ENCODE results near the gene TSPYL4.
"Not testable (repeated sequence)": the region's sequence is repeated elsewhere in the genome, so short reads cannot be mapped to it uniquely, and the experiment has no call there.

The TSPYL4 gene

GRCh38 chr6:116291701-116292396 lies 38.0 kb upstream of the TSPYL4 start:
- H3K4me3 ChIP-seq (replicated peaks; ENCODE audit: low read depth, low read length), result no peak overlapping the region
- no peak for DNase-seq (ENCODE audit: low read depth)
- no peak for TF ChIP-seq CTCF (IDR thresholded peaks at IDR 0.05; ENCODE audit: low read length, missing control alignments)

GRCh38 chr6:116290799-116291198 lies 36.9 kb upstream of the TSPYL4 start:
- no peak overlapping the region for H3K4me3 ChIP-seq (replicated peaks; ENCODE audit: low read depth, low read length)
- no peak for TF ChIP-seq CTCF (IDR thresholded peaks at IDR 0.05; ENCODE audit: low read length, missing control alignments)
- DNase-seq (ENCODE audit: low read depth), result no peak

DNA sequence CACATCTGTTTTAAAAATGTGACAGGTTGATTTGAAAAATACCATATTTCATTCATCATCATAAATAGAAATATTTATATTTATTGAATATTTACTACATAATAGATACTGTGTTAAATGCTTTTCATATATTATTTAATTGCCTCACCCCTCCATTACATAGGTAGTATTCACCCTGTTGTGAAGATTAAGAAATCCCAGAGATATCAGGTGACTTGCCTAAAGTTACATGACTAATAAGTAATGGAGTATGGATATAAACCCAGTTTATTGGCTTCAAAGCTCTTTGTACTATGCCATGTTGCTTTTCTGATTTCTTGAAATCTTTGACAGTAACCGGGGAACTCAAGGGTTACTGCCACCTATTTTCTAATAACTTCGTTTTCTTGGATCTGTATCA lies 36.0 kb upstream of the TSPYL4 start:
- H3K4me3 ChIP-seq (replicated peaks; ENCODE audit: low read depth, low read length), result no peak overlapping the region
- DNase-seq (ENCODE audit: low read depth), result no peak
- TF ChIP-seq CTCF (IDR thresholded peaks at IDR 0.05; ENCODE audit: low read length, missing control alignments), result no peak

DNA sequence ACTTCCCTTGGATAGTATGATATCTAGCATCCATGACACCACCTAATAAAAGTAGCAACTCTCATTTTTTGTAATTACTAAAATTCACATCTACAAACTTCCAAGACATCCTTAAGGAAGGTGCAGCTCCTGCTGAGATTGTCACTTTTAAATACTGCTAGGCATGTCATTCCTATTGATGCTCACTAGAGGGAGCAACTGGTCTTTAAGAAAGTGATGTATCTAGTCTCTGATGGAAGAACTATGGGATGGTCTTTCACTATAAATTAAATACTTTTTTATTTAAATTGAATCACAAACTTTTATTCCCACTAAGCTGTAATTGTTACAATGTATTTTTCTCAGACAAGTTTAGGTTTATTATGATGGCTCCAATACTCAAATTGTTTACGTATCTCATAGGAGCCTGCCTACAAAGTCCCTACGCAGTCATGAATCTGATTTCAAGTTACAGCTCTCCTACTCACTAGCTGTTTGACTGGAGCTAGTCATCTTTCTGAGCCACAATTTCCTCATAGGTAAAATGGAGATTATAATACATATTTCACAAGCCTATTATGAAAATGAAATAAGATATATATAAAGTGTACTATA lies 33.9 kb upstream of the TSPYL4 start:
- H3K4me3 ChIP-seq (replicated peaks; ENCODE audit: low read depth, low read length), result no peak overlapping the region
- TF ChIP-seq CTCF (IDR thresholded peaks at IDR 0.05; ENCODE audit: low read length, missing control alignments), result peak; percentile 89
- DNase-seq (ENCODE audit: low read depth), result peak; percentile 78

- no peak overlapping the region for H3K4me3 ChIP-seq (replicated peaks; ENCODE audit: low read depth, low read length)
- DNase-seq (ENCODE audit: low read depth), result no peak
- no peak for TF ChIP-seq CTCF (IDR thresholded peaks at IDR 0.05; ENCODE audit: low read length, missing control alignments)
Measured at GRCh38 chr6:116286773-116287358, 33.0 kb upstream of the TSPYL4 start.

GRCh38 chr6:116284984-116285383 lies 31.1 kb upstream of the TSPYL4 start:
- not testable (repeated sequence) for H3K4me3 ChIP-seq (replicated peaks; ENCODE audit: low read depth, low read length); DNase-seq (ENCODE audit: low read depth)

DNA sequence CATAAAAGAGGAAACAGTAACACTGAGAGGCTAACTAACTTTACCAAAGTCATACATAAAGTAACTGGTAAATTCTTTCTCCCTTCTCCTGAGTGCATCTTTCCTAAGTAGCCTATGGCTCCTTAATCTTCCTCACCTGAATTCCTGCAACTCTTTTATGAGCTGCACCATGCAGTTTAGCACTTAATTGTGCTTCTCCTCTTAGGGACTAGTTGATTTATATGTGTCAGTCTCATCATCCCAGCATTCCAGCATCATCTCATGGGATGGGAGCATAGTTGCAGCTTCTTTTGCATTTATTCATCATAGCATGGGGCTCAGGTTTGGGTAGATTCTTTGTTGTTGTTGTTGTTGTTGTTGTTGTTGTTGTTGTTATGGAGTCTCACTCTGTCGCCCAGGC lies 29.3 kb upstream of the TSPYL4 start:
- no peak overlapping the region for H3K4me3 ChIP-seq (replicated peaks; ENCODE audit: low read depth, low read length)
- no peak for TF ChIP-seq CTCF (IDR thresholded peaks at IDR 0.05; ENCODE audit: low read length, missing control alignments)
- DNase-seq (ENCODE audit: low read depth), result no peak
